SJSA1 (cell line): Measurements from ENCODE around the gene SHMT2. TPM values are rescaled to one million over a fixed set of nuclear protein-coding genes. Genes with fewer than 3 reads are reported as not detected.

Experiments
- DNase-seq, 2 experiments: peaks; one replicate each; pipeline ENCODE4 v3.0.0-alpha.2; 2015 to 2020; ENCODE audit warnings: low spot score in 2 of 2, low read depth in 1 of 2
- H3K27ac ChIP-seq: fragments of 250-450 bp; sonication (Bioruptor Pico); 2 replicates; pipeline ENCODE4 v1.5.1; 2020; ENCODE audit warnings: mild to moderate bottlenecking, moderate library complexity
- H3K27me3 ChIP-seq: fragments of 250-450 bp; sonication (Bioruptor Pico); replicated peaks from 2 replicates; pipeline ENCODE4 v1.5.1; 2020; ENCODE audit warnings: mild to moderate bottlenecking, moderate library complexity
- H3K36me3 ChIP-seq: fragments of 250-450 bp; sonication (Bioruptor Pico); 2 replicates; pipeline ENCODE4 v1.5.1; 2020; ENCODE audit warnings: mild to moderate bottlenecking
- H3K4me1 ChIP-seq: fragments of 250-450 bp; sonication (Bioruptor Pico); replicated peaks from 2 replicates; pipeline ENCODE4 v1.6.1; 2021; ENCODE audit warnings: mild to moderate bottlenecking
- H3K4me3 ChIP-seq: fragments of 250-450 bp; sonication (Bioruptor Pico); 2 replicates; pipeline ENCODE4 v1.5.1; 2020; ENCODE audit warnings: mild to moderate bottlenecking
- H3K9me3 ChIP-seq: fragments of 250-450 bp; sonication (Bioruptor Pico); replicated peaks from 2 replicates; pipeline ENCODE4 v1.5.1; 2020; ENCODE audit warnings: mild to moderate bottlenecking
- total RNA-seq: library from RNA; depleted of rRNA; stranded (reverse); fragments of >200 nt; shearing (Covaris generic); gene quantifications from 2 replicates; pipeline ENCODE4 v1.2.3, GENCODE V29; 2014

The SHMT2 gene
- total RNA-seq, 1 experiment from 2014 or later = 130 TPM

DNA sequence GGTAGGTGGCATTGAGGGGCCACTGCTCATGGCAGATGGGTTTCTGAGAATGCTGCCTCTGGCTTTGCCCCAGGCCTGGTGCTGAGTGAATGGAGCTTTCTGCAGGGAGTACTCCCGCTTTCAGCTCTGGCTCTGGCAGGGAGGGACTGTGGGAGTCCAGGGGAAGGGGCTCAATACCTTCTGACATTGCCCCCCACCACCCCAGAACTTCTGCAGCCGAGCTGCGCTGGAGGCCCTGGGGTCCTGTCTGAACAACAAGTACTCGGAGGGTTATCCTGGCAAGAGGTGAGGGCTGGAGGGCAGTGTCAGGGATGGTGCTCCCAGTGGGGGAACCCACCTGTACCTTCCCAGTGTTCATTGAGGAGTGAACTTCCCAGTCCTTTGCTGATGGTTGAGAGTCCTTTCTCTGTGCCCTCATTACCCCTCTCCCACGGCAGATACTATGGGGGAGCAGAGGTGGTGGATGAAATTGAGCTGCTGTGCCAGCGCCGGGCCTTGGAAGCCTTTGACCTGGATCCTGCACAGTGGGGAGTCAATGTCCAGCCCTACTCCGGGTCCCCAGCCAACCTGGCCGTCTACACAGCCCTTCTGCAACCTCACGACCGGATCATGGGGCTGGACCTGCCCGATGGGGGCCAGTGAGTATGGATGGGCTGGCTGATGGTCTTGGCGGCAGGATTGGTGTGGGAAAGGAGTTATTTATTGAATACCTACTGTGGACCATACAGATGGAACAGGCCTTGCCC is 1.9 kb downstream of the SHMT2 start:
- H3K9me3 ChIP-seq = no peaks in the 10 kb centered on the region
- H3K4me3 ChIP-seq = 0 out of 2 replicates have a peak overlapping the region, but pooled peaks have one; percentile 55
- no peak for DNase-seq
- H3K27ac ChIP-seq = no peak overlapping the region
- no peaks in the 10 kb centered on the region for H3K27me3 ChIP-seq
- H3K4me1 ChIP-seq = peaks cover 15% of the 10 kb centered on the region
- peaks cover 51% of the 10 kb centered on the region for H3K36me3 ChIP-seq

GRCh38 chr12:57232156-57232756 is 2.7 kb downstream of the SHMT2 start:
- Histone ChIP-seq H3K4me3 (no peak overlapping the region), H3K9me3 (no peaks in the 10 kb centered on the region), H3K27ac (no peak overlapping the region), H3K27me3 (no peaks in the 10 kb centered on the region), H3K4me1 (peaks cover 15% of the 10 kb centered on the region), H3K36me3 (peaks cover 51% of the 10 kb centered on the region)
- no peak for DNase-seq

- Histone ChIP-seq H3K4me3 (no peak overlapping the region), H3K4me1 (peaks cover 15% of the 10 kb centered on the region), H3K9me3 (no peaks in the 10 kb centered on the region), H3K36me3 (peaks cover 51% of the 10 kb centered on the region), H3K27me3 (no peaks in the 10 kb centered on the region), H3K27ac (no peak overlapping the region)
- no peak for DNase-seq
Observed at GRCh38 chr12:57233357-57234232, 4.1 kb downstream of the SHMT2 start.

DNA sequence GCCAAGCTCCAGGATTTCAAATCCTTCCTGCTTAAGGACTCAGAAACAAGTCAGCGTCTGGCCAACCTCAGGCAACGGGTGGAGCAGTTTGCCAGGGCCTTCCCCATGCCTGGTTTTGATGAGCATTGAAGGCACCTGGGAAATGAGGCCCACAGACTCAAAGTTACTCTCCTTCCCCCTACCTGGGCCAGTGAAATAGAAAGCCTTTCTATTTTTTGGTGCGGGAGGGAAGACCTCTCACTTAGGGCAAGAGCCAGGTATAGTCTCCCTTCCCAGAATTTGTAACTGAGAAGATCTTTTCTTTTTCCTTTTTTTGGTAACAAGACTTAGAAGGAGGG is 4.7 kb downstream of the SHMT2 start:
- no peak overlapping the region for H3K27ac ChIP-seq
- H3K4me3 ChIP-seq = no peak overlapping the region
- DNase-seq = no peak

DNA sequence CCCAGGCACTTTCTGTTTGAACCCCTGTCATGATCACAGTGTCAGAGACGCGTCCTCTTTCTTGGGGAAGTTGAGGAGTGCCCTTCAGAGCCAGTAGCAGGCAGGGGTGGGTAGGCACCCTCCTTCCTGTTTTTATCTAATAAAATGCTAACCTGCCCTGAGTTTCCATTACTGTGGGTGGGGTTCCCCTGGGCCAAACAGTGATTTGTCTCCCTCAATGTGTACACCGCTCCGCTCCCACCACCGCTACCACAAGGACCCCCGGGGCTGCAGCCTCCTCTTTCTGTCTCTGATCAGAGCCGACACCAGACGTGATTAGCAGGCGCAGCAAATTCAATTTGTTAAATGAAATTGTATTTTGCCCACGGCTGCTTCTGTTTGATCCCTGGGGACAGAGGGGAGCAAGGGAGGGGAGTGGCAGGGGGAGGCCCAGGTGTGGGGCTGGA is 5.1 kb downstream of the SHMT2 start:
- Histone ChIP-seq H3K4me1 (peaks cover 19% of the 10 kb centered on the region), H3K27me3 (no peaks in the 10 kb centered on the region; the same call in 1 of the 2 replicates), H3K4me3 (no peak overlapping the region), H3K27ac (no peak overlapping the region), H3K36me3 (peaks cover 51% of the 10 kb centered on the region), H3K9me3 (no peaks in the 10 kb centered on the region)
- no peak for DNase-seq

More for the DNA sequence above, 4.7 kb downstream of the SHMT2 start:
- peaks cover 16% of the 10 kb centered on the region for H3K4me1 ChIP-seq
- H3K36me3 ChIP-seq = peaks cover 51% of the 10 kb centered on the region
- H3K27me3 ChIP-seq = no peaks in the 10 kb centered on the region
- no peaks in the 10 kb centered on the region for H3K9me3 ChIP-seq

DNA sequence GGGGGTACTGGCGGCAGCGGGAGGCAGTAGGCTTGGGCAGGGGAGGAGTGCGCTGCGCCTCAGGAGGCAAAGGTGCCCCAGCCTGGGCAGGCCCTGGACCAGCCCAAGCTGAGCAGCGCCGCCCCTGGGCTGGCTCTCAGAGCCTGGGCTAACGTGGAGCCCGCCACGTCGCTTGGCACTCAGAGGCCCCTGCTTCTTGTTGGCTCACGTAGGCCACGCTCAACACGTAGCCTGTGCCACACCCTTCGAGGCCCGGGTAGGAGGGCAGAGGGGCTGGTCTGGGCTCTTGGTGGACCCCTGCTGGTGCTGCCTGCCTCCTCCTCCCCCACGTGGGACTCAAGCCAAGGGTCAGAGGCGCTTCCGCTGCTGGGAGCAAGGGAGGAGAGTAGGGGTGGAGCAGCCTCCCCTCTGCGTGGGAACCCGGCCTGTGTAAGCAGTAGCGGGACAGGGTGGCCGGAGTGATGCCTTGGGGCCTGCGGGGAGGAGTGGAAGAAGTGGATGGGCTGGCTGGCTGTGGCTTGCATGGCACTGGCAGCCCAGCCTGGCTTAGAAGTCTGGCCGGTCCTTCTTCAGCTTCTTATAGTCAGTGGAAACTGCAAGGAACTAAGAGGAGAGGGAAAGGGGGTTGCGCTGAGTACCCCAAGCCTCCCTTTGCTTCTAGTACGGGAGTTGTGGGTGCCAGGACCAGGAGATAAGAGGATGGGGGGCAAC is 5.7 kb downstream of the SHMT2 start:
- DNase-seq = no peak
- H3K4me1 ChIP-seq = peaks cover 25% of the 10 kb centered on the region

GRCh38 chr12:57235728-57236131 is 6.2 kb downstream of the SHMT2 start:
- Histone ChIP-seq H3K9me3 (no peaks in the 10 kb centered on the region), H3K4me3 (no peak overlapping the region), H3K27me3 (no peaks in the 10 kb centered on the region; the same call in 1 of the 2 replicates), H3K4me1 (peaks cover 25% of the 10 kb centered on the region), H3K27ac (no peak overlapping the region), H3K36me3 (peaks cover 51% of the 10 kb centered on the region)
- no peak for DNase-seq

More for the DNA sequence above, 5.7 kb downstream of the SHMT2 start:
- Histone ChIP-seq H3K36me3 (peaks cover 51% of the 10 kb centered on the region), H3K9me3 (no peaks in the 10 kb centered on the region), H3K27ac (no peak overlapping the region), H3K4me3 (no peak overlapping the region), H3K27me3 (no peaks in the 10 kb centered on the region; the same call in 1 of the 2 replicates)

- H3K36me3 ChIP-seq = peaks cover 46% of the 10 kb centered on the region
- no peaks in the 10 kb centered on the region for H3K9me3 ChIP-seq
- peaks cover 23% of the 10 kb centered on the region for H3K4me1 ChIP-seq
- H3K4me3 ChIP-seq = no peak overlapping the region
- DNase-seq = no peak
- no peaks in the 10 kb centered on the region; the same call in 1 of the 2 replicates for H3K27me3 ChIP-seq
- H3K27ac ChIP-seq = no peak overlapping the region
Observed at GRCh38 chr12:57236201-57236924, 6.9 kb downstream of the SHMT2 start.

- Histone ChIP-seq H3K4me3 (no peak overlapping the region), H3K36me3 (peaks cover 39% of the 10 kb centered on the region), H3K27me3 (peaks cover 3% of the 10 kb centered on the region; the same call in 1 of the 2 replicates), H3K27ac (no peak overlapping the region), H3K4me1 (peaks cover 23% of the 10 kb centered on the region), H3K9me3 (no peaks in the 10 kb centered on the region)
- no peak for DNase-seq
Observed at GRCh38 chr12:57236925-57237595, 7.5 kb downstream of the SHMT2 start.

DNA sequence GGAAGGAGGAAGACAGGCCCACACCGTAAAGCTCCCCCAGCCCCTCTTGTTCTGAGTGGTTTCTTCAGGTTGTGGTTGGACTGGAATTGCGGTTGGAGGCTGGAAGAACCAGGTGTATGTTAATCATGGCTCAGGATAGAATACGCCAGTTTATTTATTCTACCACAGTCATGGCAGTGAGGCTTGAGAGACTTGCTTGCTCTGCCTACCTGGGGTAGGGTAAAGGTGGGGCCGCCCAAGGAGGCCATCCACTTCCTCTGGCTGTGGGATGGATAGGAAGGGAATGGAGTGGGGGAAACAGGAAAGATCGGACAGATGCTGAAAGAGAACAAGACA is 8.1 kb downstream of the SHMT2 start:
- Histone ChIP-seq H3K4me1 (peaks cover 23% of the 10 kb centered on the region), H3K36me3 (peaks cover 34% of the 10 kb centered on the region), H3K9me3 (no peaks in the 10 kb centered on the region), H3K4me3 (no peak overlapping the region), H3K27me3 (peaks cover 3% of the 10 kb centered on the region; the same call in 1 of the 2 replicates), H3K27ac (no peak overlapping the region)
- DNase-seq = no peak

GRCh38 chr12:57237932-57238853 is 8.7 kb downstream of the SHMT2 start:
- H3K4me1 ChIP-seq = peaks cover 25% of the 10 kb centered on the region
- peaks cover 28% of the 10 kb centered on the region for H3K36me3 ChIP-seq
- no peak for DNase-seq
- H3K9me3 ChIP-seq = no peaks in the 10 kb centered on the region
- no peak overlapping the region for H3K27ac ChIP-seq
- H3K27me3 ChIP-seq = peaks cover 4% of the 10 kb centered on the region; the same call in 1 of the 2 replicates
- H3K4me3 ChIP-seq = no peak overlapping the region
